ENCODE data around the gene CCDC175.

Gene CCDC175

DNA sequence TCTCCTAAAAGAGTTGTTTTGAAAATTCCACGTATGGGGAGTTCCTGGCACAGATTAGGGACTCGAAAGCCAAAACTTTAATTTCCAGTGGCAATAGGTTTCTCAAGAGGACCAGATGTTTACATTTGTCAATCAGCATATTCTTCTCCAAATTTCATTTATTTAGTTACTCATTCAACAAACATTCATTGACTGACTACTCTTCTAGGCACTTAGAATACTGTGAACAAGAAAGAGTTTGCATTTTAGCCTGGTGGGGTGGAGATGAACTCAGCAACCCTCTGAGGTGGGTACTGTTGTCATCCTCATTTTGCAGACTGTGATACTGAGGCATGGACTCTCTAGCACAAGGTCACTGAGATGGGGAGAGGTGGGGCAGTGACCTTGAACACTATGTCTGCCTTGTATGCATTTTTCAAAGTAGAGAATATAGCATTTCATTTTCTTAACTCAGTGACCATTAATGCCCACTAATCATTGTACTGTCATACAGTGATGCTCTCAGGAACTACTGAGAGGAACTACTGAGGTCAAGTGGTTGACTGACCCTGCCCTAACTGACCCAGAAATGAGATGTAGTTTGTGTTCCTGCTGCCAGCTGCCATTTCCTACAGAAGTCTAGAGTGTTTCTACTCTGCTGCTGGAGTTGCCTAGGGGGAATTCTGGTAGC lies 94.6 kb downstream of the CCDC175 start:
- FAIRE-seq, result no peak

DNA sequence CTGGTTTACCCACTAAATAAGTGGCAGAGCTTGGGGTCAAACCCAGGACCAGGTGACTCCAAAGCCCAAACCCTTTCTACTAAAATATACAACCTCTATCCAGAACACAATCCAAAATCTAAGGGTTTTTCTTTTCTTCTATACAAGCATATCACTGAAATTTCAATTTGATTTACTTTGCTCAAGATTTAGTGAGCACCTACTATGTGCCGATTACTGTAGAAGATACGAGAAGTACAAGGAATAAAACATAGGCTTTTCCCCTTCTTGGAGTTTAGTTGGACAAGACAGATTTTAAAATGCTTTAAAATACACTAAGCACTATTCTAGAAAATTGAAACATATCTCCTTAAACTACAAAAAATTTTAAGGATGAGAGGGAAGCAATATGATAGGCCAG lies 95.2 kb downstream of the CCDC175 start:
- no peak for FAIRE-seq

DNA sequence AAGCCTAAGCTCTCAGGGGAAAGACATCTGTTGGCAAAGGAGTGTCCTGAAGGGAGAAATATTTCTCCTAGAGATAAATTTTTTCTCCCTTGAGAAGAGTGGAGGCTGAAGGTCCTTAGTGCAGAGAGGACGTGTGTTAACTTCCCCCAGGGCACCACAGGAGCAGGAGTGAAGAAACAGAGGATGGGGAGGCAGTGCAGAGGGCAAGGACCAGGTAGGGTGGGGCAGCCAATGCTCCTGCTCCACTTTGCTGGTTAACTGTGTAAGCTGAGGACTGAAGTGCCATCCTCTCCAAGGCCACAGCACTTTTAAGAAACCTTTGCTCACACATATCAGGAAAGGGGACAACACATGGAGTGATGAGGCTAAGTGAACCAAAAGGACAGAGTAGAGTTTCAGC lies 96.4 kb downstream of the CCDC175 start:
- no peak for FAIRE-seq

DNA sequence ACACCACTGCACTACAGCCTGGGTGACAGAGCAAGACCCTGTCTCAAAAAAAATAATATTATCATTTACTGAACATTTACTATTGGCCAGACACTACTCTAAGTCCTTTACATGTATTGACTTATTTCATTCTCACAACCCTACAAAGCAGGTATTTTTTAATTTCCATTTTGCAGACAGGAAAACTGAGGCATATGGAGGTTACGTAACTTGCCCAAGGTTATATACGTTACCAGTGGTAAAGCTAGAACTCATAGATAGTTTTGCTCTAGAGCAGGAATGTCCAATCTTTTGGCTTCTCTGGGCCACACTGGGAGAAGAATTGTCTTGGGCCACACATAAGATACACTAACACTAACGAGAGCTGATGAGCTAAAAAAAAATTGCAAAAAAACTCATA lies 98.1 kb downstream of the CCDC175 start:
- no peak for FAIRE-seq

DNA sequence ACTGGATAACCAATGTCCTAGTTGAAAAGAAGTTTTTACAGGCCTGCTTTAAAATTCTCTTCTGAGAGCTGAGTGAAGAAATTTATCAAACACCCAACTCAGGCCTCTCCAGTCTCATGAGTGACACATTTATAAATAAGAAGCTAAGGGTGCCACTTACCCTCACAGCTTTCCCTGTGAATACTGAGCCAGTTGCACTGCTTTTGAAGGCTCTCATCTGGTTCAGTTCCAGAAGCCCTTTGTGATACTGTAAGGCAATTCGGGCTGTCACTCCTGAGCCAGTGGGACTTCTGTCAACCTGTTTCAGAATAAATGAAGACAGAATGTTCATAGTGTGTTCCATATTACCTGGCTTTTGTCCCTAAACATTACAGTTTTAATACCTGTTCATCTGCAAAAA lies 100.9 kb downstream of the CCDC175 start:
- no peak for FAIRE-seq

DNA sequence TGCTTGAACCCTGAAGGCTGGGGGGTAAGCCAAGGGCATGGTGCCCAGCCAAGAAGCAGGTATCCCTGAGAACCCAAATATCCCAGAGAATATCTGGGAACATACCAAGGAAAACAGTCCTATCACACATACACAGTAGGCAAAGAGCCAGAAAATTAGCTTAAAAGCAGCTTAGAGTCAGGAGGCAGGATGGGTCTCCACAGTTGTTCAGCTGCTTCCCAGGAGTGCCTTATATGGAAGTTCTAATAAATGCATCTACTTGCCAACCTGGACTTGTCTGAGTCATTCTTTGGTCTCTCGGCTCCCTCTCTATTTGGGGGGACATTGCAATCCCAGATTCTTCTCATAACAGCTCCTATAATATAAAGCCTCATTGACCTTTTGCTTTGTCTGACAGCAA lies 102.4 kb downstream of the CCDC175 start:
- FAIRE-seq, result no peak

DNA sequence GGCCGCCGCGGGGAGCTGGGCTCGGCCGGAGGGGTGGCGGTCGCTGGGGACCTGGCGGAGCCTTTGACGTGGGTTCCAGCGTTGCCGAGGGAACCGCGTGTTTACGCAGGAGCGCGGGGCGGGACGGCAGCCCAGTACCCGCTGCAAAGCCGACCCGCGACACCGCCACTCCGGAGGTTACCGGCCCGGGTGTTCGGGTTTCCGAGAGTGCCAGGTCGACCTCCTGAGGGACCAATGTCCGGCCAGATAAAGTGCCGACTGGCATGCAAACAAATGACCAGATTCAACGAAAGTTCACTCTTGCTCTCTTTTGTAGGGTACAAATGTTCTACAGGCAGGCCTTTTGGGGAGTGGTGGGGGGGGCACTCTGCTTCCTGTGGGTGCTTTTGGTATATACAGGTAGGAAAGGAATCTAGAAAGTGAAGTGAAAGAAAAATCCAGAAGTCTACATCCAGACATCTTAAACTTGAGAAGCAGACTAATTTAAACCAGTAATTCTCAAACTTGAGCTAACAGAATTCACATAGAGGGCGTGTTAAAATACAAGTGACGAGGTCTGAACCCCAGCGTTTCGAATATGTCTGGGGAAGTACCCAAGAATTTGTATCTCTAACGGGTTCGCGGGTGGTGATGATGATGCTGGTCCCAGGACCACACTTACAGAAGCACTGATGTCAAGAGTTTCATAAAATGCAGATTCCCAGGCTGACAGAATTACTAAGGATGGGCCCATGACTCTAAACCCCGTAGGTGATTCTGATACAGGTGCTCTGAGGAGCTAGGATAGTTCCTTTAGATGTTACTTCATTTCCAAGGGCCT lies 111.1 kb downstream of the CCDC175 start, which contains the start of gene GPR135:
TSS of gene GPR135 (minus strand) at position 65 of the 820 bp plus-strand sequence. CDS start 154 bp downstream, outside the sequence.
- FAIRE-seq, result no peak

DNA sequence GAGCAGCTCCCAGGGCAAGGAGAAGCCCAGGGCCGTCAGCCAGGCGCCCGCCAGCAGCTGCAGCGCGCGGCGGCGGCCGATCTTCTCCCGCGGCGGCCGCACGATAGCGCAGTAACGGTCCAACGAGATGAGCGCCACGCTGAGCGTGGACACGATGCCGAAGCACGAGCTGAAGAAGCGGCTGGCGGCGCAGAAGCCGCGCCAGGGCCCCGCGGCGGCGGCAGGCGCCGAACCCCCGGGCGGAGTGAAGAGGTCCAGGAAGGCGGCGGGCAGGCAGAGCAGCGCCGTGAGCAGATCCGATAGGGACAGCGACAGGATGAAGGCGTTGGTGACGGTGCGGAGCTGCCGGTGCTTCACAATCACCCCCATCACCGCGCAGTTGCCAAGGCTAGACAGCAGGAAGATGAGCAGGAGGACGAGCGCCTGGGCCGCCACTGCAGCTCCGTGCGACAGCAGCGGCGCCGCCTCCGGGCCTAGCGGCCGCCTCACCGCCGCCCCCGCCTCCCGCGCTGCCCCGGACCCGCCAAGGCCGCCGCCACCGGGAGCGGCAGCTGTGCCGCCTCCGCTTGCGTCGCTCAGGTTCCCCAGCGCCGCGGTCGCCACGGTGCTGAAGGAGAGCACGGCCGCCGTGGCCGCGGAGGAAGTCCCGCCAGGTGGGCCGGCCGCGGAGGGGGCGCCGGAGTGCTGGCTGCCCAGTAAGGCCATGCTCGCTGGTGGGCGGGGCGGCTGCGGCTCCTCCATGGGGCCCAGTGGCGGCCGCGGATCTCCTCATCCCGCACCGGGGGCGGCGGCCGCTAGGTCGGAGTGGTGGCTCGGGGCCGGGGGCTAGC lies 111.9 kb downstream of the CCDC175 start:
- no peak for FAIRE-seq

DNA sequence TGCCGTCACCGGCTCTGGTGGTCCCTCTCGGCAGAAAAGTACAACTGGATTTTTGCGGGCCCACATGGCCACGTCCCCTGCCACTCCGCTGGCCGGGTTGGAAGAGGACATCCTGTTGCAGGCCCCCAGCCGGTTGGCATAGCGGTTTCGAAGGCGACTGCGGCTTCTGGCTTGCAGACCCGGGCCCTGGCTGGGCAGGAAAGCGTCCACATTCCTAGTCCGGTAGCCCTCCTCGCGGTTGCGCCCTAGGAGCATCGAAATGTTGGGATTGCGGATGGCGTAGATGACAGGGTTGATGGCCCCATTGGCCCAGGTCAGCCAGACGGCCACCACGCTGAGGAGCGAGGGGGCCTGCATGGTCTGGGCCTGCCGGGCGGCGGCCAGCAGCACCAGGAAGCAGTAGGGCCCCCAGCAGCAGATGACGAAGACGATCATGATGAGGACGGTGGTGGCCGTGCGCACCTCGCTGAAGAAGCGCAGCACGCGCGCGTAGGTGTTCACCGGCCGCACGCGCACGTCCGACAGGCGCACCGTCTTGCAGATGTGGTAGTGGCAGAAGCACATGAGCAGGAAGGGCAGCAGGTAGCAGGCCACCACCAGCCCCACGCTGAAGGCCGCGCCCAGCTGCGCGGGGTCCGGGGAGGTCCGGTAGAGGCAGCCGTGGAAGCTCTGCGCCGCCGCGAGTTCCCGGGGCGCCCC lies 112.7 kb downstream of the CCDC175 start:
- no peak for FAIRE-seq

DNA sequence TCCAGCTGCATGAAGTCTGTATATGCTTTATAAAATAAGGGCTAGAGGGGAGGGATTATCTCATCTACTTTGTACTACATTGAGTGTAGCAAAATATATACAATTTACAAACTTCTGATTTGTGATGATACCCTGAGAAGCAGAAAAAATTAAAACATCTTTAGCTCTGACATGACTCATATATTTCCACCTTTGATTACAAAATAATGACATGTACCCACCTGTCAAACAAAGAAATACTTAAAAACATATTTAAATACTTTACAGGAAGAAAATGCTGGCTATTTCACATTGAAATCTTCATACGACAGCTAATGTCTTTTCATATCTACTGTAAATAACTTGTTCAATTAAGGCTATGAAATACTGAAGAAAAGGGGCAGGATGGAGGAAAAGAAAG lies 114.7 kb downstream of the CCDC175 start:
- FAIRE-seq, result no peak

DNA sequence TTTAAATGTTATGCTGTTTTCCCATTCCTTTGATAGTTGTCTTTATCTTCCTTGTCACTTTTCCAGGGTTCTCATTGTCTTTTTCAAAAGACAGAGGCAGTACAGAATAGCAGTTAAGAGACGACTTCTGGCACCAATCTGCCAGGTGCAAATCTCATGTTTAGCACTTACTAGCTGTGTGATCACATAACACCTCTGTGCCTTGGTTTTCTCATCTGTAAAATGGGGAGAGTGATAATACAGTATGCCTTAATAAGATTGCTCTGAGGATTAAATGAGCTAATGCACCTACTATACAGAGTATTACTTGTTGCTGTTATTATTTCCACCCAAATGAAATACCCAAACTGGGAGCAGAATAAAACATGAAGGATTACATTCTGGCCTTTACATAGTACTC lies 116.2 kb downstream of the CCDC175 start:
- FAIRE-seq, result no peak

DNA sequence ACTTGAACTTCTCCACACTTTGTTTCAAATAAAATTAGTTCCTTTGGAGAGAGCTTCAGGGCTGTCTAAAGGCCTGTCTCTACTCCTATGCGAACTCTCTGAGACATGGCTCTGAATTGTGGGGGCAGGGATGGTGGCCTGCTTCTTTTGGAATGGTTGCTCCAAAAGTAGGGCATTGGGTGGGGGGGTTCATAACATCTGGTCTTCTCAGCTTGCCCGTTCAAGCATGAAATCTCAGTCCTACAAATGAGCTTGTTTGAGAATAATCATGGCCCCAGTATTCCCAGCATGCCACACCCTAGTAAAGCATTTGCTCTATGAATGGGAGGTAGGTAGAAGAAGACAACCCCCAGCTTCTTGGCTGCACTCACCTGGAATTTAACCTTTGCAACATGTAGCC lies 118.1 kb downstream of the CCDC175 start:
- FAIRE-seq, result no peak

DNA sequence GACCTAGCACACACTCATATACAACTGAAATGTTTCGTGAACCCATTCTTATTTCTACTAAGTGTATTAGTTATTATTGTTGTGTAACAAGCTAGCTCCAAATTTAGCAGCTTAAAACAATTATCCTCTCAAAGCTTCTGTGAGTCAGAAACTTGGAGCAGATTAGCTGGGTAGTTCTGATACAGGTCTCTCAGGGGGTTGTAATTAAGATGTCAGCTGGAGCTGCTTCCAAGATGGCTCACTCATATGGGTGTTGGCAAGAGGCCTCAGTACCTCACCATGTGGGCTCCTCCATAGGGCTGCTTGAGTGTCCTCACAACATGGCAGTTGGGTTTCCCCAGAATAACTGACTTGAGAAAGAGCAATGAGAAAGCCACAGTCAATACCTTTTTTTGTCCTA lies 121.2 kb downstream of the CCDC175 start:
- no peak for FAIRE-seq
